Fibroblast of mammary gland (primary cell): ENCODE measurements around the gene RELN.

Source experiments
- DNase-seq: peaks from one replicate; pipeline ENCODE4 v3.0.0-alpha.2; 2010; ENCODE audit warnings: low read depth
- H3K4me3 ChIP-seq: 2 replicates; pipeline ENCODE4 v1.5.1; 2011; ENCODE audit warnings: low read depth, mild to moderate bottlenecking, low read length, moderate library complexity; ENCODE audit not compliant: control insufficient read depth
- TF ChIP-seq, protein P1 (sequence below): conservative IDR thresholded peaks from 2 replicates; pipeline ENCODE4 v1.5.1; 2011; ENCODE audit warnings: low read depth, low read length, inconsistent platforms; ENCODE audit not compliant: control insufficient read depth, insufficient read depth

RELN gene

DNA sequence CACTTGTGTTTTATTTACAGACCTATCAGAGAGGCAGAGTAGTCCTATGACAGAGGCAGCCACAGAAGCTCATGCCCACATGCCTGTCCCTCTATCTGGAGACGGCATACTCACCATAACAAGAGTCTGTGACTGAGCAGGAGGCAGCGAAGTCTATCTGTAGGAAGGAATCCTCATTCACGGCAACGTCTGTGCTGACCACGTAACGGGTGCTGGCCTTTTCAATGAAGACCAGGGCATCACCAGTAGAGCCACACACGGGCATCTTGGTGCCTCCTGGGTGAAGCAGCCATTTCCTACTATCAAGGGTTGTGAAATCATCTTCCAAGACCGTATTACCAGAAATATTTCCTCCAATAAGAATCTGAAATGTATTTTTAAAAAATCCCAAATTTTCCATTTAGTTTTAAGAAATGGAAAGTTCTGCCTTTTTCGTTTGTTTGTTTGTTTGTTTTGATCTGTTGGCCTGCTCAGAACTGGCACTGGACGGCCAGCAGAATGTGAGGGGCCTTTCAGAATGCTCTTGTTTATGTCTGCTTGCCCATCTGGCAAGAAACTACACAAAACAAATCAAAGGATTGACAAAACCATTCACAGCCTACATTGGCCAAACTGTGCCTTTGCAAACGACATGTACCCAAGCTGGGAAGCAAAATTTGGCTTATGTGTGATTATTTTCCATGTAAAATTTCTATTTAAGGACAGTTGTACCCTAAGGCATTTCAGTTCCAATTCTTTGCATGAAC, 450.3 kb downstream of the RELN start:
- TF ChIP-seq, protein P1, sequence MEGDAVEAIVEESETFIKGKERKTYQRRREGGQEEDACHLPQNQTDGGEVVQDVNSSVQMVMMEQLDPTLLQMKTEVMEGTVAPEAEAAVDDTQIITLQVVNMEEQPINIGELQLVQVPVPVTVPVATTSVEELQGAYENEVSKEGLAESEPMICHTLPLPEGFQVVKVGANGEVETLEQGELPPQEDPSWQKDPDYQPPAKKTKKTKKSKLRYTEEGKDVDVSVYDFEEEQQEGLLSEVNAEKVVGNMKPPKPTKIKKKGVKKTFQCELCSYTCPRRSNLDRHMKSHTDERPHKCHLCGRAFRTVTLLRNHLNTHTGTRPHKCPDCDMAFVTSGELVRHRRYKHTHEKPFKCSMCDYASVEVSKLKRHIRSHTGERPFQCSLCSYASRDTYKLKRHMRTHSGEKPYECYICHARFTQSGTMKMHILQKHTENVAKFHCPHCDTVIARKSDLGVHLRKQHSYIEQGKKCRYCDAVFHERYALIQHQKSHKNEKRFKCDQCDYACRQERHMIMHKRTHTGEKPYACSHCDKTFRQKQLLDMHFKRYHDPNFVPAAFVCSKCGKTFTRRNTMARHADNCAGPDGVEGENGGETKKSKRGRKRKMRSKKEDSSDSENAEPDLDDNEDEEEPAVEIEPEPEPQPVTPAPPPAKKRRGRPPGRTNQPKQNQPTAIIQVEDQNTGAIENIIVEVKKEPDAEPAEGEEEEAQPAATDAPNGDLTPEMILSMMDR: no peak
- H3K4me3 ChIP-seq: no peak overlapping the region
- no peak for DNase-seq

DNA sequence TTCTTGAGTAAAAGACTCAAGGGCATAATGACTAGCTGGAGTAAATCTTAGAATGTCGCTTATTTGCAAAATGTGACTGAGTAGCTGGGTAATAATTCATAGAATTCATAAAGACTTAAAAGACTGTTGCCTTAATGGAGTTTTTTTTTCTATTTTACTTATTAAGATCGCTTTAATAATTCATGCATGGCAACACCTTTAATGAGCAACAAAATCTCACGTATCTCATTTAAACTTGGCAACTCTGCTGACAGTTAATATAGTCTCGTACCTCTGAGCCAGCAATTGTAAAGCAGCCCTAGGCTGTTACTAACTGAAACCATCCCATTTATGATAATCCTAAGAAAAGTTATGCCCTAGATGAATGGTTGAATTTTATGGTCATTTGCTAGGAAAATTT, 455.7 kb downstream of the RELN start:
- no peak for DNase-seq
- no peak overlapping the region for H3K4me3 ChIP-seq
- TF ChIP-seq, protein P1: no peak

DNA sequence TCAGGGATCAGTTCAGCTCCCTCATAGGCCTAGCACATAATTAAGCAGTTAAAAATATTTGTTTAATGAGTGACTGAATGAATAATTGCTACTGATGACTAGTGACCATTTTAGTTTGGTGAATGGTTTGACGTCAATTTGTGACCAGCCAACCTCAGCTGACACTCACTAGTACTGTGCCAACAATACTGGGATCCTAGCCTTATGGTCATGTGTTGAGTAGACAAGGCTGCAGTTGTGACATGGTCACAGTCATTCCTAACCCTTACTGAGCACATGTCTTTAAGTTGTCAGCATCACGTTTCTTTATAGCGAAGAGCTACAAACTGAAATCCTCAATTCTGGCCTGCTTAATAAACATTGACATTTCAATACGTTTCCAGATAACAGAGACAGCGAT, 456.5 kb downstream of the RELN start:
- TF ChIP-seq, protein P1: no peak
- H3K4me3 ChIP-seq: no peak overlapping the region
- DNase-seq: no peak

DNA sequence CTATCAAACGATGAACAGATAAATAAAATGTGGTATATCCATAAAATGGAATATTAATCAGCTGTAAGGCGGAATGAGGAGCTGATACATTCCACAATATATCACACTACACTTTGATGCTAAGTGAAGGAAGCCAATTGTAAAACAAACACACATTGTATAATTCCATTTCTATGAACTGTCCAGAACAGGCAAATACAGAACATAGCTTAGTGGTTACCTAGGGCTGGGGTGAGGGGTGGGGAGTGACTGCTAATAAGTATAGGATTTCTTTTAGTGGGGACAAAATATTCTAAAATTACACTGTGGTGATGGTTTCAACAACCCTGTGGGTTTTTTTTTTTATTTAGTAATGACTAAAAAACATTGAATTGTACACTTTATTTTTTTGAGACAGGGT, 461.3 kb downstream of the RELN start:
- TF ChIP-seq, protein P1: no peak
- H3K4me3 ChIP-seq: no peak overlapping the region
- no peak for DNase-seq

DNA sequence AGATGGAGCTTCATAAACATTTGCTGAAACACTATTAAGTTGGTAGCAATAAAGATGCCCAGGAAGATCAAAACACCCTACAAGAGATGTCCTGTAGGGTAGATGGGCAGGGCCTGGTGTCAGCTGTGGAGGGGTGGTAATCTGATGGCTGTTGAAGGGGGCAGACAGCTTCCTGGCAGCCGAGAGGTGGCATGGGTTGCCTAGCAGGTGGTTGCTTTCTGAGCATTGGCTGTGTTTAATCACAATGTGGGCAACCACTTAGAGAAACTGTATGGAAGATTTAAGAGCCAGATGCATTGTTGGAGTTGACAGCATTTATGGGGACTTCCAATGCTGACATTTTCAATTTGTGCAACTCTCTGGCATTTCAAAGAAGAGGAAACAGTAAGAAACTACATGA, 463.5 kb downstream of the RELN start:
- DNase-seq: no peak
- TF ChIP-seq, protein P1: no peak
- H3K4me3 ChIP-seq: no peak overlapping the region

DNA sequence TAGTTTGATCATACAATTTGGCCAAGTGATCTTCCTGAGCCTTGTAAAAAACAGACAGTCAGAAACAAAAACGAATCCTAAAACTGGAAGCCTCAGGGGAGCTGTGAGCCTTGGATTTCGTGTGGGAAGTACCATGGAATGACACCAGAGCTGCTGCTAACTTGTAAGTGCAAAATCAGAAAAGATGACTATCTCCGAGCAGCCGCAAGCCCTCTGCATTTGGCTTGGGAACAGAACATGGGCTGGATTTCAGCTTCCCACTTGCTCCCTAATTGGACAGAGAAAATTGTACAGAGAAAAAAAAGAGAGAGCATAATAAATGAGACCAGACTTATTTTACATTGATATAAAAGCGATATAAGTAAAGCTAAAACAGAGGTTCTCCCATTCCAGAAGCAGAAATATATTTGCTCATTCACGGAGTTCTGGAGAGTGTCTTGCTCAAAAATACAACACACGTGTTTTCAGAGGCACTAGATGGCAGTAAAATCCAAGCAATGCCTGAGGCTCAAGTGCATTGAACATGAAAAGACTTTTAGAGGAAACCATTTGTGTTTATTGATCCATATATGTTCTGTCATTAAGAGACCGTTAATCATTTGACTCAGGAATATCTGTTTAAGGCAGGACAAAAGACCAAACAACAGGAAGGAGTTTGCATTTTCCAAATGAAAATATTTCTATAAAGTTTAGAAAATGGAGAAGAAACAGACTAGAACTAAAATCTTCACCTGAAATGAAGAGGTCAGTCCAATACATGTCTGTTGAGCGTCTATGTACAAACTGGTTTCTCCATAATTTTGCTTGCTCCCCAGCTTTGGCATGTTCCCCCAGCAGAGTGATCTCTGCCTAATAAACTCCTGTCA, 465.2 kb downstream of the RELN start:
- DNase-seq: peak; percentile 63
- H3K4me3 ChIP-seq: no peak overlapping the region
- TF ChIP-seq, protein P1: peak; percentile 48
